Loucy (cell line): ENCODE data around the gene MSANTD1.

Experiments used
- H2AFZ ChIP-seq: fragments of 200-600 bp; sonication (generic); 2 replicates; pipeline ENCODE4 v1.6.0; 2016; ENCODE audit warnings: antibody characterized with exemption, mild to moderate bottlenecking, low read length, moderate library complexity
- H3F3A ChIP-seq: fragments of 200-600 bp; 2 replicates; pipeline ENCODE4 v1.6.0; 2016; ENCODE audit warnings: antibody characterized with exemption, low read depth, mild to moderate bottlenecking
- H3K27me3 ChIP-seq: fragments of 200-600 bp; sonication (generic); 2 replicates; pipeline ENCODE4 v1.6.1; 2014; ENCODE audit warnings: low read length, mild to moderate bottlenecking; ENCODE audit not compliant: insufficient read depth, poor library complexity, severe bottlenecking
- H3K36me3 ChIP-seq: fragments of 200-600 bp; sonication (generic); 2 replicates; pipeline ENCODE4 v1.6.1; 2016; ENCODE audit warnings: low read length; ENCODE audit not compliant: insufficient read depth
- H3K4me1 ChIP-seq: fragments of 200-600 bp; sonication (generic); 2 replicates; pipeline ENCODE4 v1.5.1; 2014; ENCODE audit warnings: low read length, mild to moderate bottlenecking; ENCODE audit not compliant: insufficient read depth, poor library complexity, severe bottlenecking
- H3K4me2 ChIP-seq: fragments of 200-600 bp; sonication (generic); 2 replicates; pipeline ENCODE4 v1.6.0; 2014; ENCODE audit warnings: antibody characterized with exemption, low read length, low read depth, mild to moderate bottlenecking; ENCODE audit not compliant: poor library complexity, severe bottlenecking
- H3K4me3 ChIP-seq: fragments of 200-600 bp; sonication (generic); 2 replicates; pipeline ENCODE4 v1.5.1; 2014; ENCODE audit warnings: low read length, mild to moderate bottlenecking, mixed read lengths; ENCODE audit not compliant: poor library complexity, severe bottlenecking
- H3K79me2 ChIP-seq: fragments of 200-600 bp; sonication (generic); 2 replicates; pipeline ENCODE4 v1.6.1; 2014; ENCODE audit warnings: low read length; ENCODE audit not compliant: insufficient read depth
- H3K9ac ChIP-seq: fragments of 200-600 bp; sonication (generic); 2 replicates; pipeline ENCODE4 v1.6.0; 2014; ENCODE audit warnings: mild to moderate bottlenecking, low read depth, low read length, moderate library complexity; ENCODE audit not compliant: poor library complexity, severe bottlenecking
- H3K9me2 ChIP-seq: fragments of 200-600 bp; sonication (generic); replicated peaks from 2 replicates; pipeline ENCODE4 v1.6.1; 2016; ENCODE audit warnings: low read depth, low read length, mixed read lengths
- H3K9me3 ChIP-seq: fragments of 200-600 bp; sonication (generic); 2 replicates; pipeline ENCODE4 v1.6.1; 2014; ENCODE audit warnings: mild to moderate bottlenecking, antibody characterized with exemption, low read length, low read depth; ENCODE audit not compliant: insufficient read depth
- H4K20me1 ChIP-seq: fragments of 200-600 bp; sonication (generic); 2 replicates; pipeline ENCODE4 v1.6.0; 2014; ENCODE audit warnings: antibody characterized with exemption, low read length, mild to moderate bottlenecking; ENCODE audit not compliant: insufficient read depth, poor library complexity, severe bottlenecking
- EZH2phosphoT487 ChIP-seq: fragments of 200-600 bp; IDR thresholded peaks from 2 replicates; pipeline ENCODE4 v1.6.1; 2018; ENCODE audit warnings: antibody characterized with exemption, mild to moderate bottlenecking, moderate library complexity, borderline replicate concordance
- TF ChIP-seq, protein P1 (sequence below): fragments of 200-600 bp; sonication (generic); conservative IDR thresholded peaks from 2 replicates; pipeline ENCODE4 v1.5.1; 2014; ENCODE audit warnings: mild to moderate bottlenecking, antibody characterized with exemption, low read length

Gene MSANTD1

GRCh38 chr4:3225071-3225850 lies 23.7 kb upstream of the MSANTD1 start:
- no peaks in the 10 kb centered on the region for H3K27me3 ChIP-seq
- no peak for TF ChIP-seq EZH2phosphoT487
- TF ChIP-seq, protein P1, sequence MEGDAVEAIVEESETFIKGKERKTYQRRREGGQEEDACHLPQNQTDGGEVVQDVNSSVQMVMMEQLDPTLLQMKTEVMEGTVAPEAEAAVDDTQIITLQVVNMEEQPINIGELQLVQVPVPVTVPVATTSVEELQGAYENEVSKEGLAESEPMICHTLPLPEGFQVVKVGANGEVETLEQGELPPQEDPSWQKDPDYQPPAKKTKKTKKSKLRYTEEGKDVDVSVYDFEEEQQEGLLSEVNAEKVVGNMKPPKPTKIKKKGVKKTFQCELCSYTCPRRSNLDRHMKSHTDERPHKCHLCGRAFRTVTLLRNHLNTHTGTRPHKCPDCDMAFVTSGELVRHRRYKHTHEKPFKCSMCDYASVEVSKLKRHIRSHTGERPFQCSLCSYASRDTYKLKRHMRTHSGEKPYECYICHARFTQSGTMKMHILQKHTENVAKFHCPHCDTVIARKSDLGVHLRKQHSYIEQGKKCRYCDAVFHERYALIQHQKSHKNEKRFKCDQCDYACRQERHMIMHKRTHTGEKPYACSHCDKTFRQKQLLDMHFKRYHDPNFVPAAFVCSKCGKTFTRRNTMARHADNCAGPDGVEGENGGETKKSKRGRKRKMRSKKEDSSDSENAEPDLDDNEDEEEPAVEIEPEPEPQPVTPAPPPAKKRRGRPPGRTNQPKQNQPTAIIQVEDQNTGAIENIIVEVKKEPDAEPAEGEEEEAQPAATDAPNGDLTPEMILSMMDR = no peak
- no peak overlapping the region for H3K4me3 ChIP-seq
- H3K9ac ChIP-seq = no peak overlapping the region
- no peaks in the 10 kb centered on the region for H3K79me2 ChIP-seq
- no peaks in the 10 kb centered on the region for H3F3A ChIP-seq
- H3K4me2 ChIP-seq = no peak overlapping the region
- H3K9me3 ChIP-seq = no peaks in the 10 kb centered on the region
- no peaks in the 10 kb centered on the region for H3K9me2 ChIP-seq
- H3K36me3 ChIP-seq = peaks cover 68% of the 10 kb centered on the region; the same call in 1 of the 2 replicates
- H4K20me1 ChIP-seq = no peaks in the 10 kb centered on the region
- no peak overlapping the region for H2AFZ ChIP-seq
- H3K4me1 ChIP-seq = no peaks in the 10 kb centered on the region

- Histone ChIP-seq H3K36me3 (peaks cover 71% of the 10 kb centered on the region; the same call in 1 of the 2 replicates), H3K4me3 (no peak overlapping the region)
These were observed 23.0 kb upstream of the MSANTD1 start for GRCh38 chr4:3225936-3226335.

GRCh38 chr4:3226467-3226866 lies 22.5 kb upstream of the MSANTD1 start:
- H4K20me1 ChIP-seq = no peaks in the 10 kb centered on the region
- no peaks in the 10 kb centered on the region for H3K27me3 ChIP-seq
- H3K4me2 ChIP-seq = no peak overlapping the region
- H3K4me3 ChIP-seq = no peak overlapping the region
- no peaks in the 10 kb centered on the region for H3K9me2 ChIP-seq
- H3K9ac ChIP-seq = no peak overlapping the region
- H3F3A ChIP-seq = no peaks in the 10 kb centered on the region
- H3K9me3 ChIP-seq = no peaks in the 10 kb centered on the region
- H3K4me1 ChIP-seq = no peaks in the 10 kb centered on the region
- TF ChIP-seq, protein P1 = no peak
- TF ChIP-seq EZH2phosphoT487 = no peak
- no peaks in the 10 kb centered on the region for H3K79me2 ChIP-seq
- H3K36me3 ChIP-seq = peaks cover 72% of the 10 kb centered on the region; the same call in 1 of the 2 replicates
- H2AFZ ChIP-seq = no peak overlapping the region

More at GRCh38 chr4:3225936-3226335, 23.0 kb upstream of the MSANTD1 start:
- no peaks in the 10 kb centered on the region for H3K27me3 ChIP-seq
- TF ChIP-seq, protein P1 = no peak
- TF ChIP-seq EZH2phosphoT487 = no peak
- H3K4me1 ChIP-seq = no peaks in the 10 kb centered on the region
- H4K20me1 ChIP-seq = no peaks in the 10 kb centered on the region
- H3K9ac ChIP-seq = no peak overlapping the region
- no peaks in the 10 kb centered on the region for H3K9me2 ChIP-seq
- H2AFZ ChIP-seq = no peak overlapping the region
- no peaks in the 10 kb centered on the region for H3F3A ChIP-seq
- H3K9me3 ChIP-seq = no peaks in the 10 kb centered on the region
- H3K4me2 ChIP-seq = no peak overlapping the region
- no peaks in the 10 kb centered on the region for H3K79me2 ChIP-seq
